DMS153 treated with DMSO at 0.1 percent for 48 hours (cell line): ENCODE data around the gene CD300LD.
"Not testable (repeated sequence)": the region's sequence is repeated elsewhere in the genome, so short reads cannot be mapped to it uniquely, and the experiment has no call there.

Source experiments
- DNase-seq: peaks from one replicate; lab custom pipeline; 2025; ENCODE audit not compliant: unreplicated experiment; lab: John Stamatoyannopoulos, UW

The CD300LD gene

DNA sequence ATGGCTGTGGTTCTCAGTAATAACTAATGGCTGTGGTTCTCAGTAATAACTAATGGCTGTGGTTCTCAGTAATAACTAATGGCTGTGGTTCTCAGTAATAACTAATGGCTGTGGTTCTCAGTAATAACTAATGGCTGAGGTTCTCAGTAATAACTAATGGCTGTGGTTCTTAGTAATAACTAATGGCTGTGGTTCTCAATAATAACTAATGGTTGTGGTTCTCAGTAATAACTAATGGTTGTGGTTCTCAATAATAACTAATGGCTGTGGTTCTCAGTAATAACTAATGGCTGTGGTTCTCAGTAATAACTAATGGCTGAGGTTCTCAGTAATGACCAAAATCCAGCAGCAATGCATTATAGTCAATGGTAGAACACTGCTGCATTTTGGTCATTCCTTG lies 18.4 kb downstream of the CD300LD start:
- not testable (repeated sequence) for DNase-seq

DNA sequence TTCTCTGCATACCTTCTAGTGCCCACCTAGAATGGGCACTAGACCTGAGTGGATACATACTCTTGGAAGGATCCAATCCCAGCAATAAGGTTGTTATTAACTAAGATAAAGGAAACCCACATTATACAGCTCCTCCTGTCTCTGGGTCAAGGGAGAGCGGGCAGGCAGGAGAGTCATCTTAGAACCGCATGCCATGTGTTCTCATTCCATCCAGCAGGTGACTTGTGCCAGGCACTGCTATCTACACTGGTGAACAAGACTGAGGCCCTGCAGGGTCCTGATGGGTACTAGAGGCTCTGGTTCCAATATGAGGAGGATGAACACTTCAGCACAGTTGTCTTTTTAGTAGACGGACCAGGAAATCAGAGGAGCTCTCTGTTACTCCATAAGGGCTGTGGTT lies 18.9 kb downstream of the CD300LD start:
- DNase-seq, result no peak

DNA sequence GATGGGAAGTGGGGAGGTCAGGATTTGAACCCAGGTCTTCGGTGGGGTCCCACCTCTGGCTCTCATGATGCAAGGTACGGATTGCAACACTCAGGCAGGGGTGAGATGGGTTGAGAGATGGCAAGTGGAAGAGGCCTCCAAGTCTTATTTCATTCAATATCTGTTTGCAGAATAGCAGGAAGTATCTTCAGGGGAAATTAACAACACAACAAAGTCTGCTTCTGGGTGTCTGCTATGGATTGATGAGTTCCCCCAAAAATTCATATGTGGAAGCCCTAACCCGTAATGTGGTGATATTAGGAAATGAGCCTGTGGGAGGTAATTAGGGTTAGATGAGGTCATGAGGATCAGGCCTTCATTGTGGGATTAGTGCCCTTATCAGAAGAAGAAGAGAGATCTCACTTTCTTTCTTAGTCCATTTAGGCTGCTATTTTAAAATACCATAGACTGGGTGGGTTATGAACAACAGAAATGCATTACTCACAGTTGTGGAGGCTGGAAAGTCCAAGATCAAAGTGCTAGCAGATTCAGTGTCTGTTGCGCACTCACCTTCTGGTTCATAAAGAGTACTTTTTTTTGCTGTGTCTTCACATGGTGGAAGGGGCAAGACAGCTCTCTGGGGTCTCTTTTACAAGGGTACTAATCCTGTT lies 20.3 kb downstream of the CD300LD start:
- no peak for DNase-seq

DNA sequence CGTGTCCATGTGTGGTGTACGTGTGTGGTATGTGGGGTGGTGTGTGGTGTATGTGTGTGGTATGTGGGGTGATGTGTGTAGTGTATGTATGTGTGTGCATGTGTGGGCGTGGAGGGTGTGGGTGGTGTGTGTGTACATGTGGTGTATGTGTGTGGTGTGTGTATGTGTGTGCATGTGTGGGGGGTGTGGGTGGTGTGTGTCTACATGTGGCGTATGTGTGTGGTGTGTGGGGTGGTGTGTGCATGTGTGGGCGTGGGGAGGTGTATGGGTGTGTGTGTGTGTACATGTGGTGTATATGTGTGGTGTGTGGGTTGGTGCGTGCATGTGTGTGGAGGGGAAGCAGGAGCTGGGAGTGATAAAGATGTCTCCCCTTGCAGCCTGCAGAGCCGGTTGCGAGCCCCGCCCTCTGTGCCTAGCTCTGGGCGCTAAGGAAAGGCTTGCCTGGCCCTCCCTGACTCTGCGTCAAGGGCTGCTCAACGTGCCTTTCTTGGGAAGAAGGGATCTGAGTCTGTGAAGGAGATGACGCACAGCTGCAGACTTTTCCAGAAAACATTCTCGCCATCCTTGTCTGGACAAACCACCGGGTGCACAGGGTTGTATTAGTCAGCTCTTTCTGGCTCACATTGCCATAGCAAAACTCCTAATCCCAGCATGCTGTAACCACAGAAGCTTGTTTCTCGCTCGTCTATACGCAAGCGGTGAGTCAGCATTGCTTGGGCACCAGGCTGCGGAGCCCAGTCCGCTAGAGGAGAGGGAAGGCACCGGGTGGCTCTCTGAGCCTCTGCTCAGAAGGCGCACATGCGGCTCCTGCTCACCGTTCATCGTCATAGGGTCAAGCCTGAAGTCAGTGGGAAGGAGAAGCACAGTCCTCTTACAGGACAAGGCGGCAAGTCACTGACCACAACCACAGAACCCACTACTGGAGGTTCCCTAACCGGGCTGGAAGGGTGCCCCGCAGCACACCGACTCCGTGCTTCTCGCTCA lies 22.8 kb downstream of the CD300LD start:
- DNase-seq, result no peak

DNA sequence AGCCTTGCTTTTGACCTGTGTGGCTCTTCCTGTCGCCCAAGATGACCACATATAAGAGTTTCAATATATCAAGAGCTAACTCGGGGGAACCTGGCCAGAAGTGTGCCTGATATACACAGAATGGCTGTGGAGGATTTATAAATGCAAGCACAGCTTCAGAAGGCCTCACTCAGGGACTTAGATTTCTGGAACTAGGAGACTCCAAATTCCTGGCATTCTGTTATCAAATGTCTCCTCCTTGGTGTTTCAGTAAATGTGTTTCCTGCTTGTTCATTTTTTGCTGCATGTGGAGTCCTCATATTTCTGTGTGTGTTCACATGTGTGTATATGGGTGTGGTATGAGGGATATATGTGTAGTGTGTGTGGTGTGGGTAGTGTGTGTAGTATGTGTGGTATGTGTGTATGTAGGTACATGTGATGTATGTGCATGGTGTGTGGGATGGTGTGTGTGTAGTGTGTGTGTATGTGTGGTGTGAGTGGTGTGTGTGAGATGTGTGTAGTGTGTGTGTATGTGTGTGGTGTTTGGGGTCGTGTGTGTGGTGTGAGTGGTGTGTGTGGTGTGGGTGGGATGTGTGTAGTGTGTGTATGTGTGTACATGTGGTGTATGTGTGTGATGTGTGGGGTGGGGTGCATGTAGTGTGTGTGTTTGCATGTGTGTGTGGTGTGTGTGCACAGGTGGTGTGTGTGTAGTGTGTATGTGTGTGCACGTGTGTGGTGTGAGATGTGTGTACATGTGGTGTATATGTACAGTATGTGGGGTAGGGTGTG lies 23.8 kb downstream of the CD300LD start:
- DNase-seq, result no peak

DNA sequence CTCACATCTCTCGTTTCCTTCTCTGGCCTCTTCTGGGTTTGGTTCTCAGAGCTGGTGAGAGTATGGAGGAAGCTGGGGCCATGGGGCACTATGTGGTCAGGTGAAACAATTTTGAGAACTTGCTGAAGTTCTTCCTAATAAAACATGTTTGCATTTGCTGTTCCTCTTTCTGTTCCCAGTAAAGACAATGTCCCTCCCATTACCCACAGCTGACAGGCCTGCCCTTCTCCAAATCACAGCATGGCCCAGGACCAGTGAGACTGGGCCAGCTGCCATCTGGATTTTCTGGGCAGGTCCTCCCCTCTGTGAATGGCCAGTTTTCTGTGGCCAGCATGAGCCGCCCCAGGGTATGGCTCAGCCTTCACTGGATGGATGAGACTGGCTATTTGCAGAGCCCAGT lies 24.7 kb downstream of the CD300LD start, which contains the start of gene CD300H:
Gene CD300H, minus strand, starts transcription at position 113 of the 400 bp plus-strand sequence.
- no peak for DNase-seq

DNA sequence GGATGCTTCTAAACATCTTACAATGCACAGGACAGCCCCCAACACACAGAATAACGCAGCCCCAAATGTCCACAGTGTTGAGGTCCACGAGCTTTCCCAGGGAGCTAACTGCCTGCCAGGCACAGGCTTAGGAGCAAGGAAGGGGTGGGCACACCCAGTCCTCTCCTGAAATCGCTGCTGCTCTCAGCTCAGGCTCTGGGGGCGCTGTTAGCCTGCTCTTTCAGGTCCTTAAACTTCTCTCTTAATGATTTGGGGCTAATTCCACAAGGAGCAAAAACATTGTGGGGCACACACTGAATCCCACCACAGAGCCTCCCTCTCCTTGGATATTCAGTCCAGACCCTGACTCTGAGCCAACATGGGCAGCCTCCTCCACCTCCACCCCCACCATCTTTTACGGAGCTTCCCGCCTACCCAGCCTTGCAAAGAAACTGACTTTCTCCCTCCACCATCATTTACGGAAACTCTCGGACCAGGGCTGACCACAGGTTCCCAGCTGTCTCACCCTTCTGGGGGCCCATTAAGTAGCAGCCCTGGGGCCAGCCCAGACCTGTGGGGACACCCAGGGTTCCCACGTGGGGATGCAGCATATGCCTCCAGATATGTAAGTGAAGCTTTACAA lies 25.8 kb downstream of the CD300LD start:
- no peak for DNase-seq

DNA sequence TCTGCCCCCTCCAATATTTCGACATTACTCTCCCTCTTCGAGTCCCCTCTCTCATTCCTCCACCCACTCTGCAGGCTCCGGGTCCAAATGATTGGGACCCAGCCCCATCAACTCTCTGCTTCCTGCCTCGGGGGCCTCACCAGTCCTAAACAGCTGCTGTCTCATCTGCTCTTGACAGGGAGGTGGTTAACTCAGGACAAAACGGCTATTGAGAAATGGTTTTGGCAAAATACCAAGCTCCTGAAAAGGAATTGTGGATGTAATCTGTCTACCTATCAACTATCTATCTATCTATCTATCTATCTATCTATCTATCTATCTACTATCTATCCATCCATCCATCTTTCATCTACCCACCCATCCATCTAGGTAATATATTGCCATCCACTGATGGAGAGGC lies 27.0 kb downstream of the CD300LD start:
- no peak for DNase-seq

DNA sequence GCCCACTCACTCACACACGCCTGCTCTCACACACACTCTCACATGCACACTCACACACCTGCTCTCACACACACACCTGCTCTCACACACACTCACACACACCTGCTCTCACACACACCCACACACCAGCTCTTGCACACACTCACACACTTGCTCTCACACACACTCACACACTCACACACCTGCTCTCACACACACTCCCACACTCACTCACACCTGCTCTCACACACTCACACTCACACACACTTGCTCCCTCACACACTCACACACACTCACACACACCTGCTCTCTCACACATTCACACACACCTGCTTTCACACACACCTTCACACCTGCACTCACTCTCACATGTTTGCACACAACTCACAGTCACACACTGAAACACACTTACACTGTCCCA lies 28.7 kb downstream of the CD300LD start:
- no peak for DNase-seq

DNA sequence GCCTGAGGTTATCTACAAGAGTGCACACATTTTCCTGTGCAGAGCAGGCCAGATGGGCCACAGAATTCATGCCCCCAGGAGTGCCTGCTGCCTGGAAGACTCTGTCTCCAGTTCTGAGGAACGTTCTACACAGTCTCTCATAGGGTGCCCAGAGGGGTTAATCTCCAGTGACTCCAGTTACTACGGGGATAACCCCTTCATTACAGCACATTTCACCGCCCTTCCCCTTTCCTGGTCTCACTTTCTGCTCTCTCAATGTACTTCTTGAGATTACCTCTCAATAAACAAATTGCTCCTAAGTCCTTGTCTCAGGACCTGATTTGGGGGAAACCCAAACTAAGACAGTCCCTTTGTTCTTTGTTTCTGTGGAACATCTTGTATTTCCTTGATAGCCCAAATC lies 30.5 kb downstream of the CD300LD start:
- no peak for DNase-seq

DNA sequence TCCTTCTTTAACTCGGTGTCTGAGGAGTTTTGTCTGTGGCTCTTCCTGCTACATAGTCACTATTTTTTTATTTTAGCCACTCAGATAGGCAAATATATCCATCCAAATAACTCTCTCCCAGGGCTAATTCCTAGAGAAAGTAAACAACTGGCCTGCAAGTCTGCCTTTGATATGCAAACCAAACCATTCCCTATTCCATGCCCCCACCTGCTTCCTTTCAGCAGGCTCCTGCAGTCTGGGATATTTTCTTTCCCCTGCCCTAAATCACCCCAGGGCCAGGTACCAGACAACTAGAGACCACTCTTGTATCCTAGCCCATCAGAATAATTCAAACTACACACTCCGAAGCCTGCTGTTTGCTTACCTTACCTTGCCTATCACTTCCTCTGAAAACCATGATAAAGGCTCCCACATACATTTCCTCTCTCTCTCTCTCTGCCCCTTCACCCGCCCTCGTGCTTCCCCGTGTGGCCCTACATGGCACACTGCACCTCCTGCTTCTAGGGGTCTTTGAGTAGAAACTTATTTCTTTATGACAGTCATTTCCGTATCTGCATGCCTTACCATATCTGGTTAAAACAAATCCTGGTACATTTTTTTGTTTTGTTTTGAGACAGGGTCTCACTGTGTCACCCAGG lies 33.1 kb downstream of the CD300LD start:
- DNase-seq, result no peak

DNA sequence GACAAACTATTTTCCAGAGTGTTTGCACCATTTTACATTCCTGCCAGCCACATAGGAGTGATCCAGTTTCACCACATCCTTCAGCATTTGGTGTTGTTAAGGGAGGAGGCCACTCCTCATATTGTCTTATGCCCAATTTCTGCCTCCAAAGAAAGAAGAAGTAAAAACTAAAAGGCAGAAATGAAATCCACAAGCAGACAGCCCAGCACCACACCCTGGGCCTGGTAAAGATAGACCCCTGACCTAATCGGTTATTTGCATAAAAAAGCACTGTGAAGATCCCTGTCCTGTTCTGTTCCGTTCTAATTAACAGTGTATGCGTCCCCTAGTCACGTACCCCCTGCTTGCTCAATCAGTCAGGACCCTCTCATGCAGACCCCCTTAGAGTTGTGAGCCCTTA lies 33.7 kb downstream of the CD300LD start:
- not testable (repeated sequence) for DNase-seq

DNA sequence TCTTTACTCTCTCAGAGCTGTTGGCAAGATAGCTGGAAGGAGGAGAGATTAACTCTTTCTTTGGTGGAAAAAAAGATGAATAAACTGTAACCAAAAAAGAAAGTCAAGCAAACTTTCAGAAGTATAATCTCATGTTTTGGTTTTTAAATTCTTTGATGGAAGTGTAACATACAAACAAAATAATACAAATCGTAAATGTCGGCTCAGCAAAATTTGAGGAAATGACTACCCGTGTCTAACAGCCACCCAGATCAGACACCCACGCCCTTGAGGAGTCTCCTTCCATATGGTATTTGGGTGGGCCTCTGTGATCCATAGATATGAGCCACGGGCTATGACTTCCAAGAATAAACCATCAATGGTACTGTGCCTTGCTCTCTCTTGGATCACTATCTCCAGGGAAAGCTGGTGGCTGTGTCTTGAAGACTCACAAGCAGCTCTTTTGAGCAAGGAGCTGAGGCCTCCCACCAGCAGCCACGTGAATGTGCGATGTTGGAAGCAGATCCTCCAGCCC lies 36.6 kb downstream of the CD300LD start:
- DNase-seq, result no peak

DNA sequence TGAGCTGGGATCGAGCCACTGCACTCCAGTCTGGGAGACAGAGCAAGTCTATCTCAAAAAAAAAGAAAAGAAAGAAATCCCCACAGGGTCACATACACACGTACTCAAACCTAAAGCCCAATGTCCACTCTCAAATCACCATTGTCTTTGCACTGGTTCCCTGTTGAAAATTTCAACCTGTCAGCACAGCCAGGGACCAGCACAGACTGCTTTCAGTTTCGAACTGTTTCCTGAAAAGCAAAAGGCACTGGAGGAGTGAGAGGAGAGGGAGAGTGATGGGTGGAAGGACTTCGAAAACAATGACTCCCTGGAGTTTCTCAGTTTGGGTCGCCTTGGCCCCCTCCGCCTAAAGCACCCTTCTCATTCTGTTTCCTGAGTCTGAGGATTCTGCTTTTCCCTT lies 37.2 kb downstream of the CD300LD start:
- no peak for DNase-seq

DNA sequence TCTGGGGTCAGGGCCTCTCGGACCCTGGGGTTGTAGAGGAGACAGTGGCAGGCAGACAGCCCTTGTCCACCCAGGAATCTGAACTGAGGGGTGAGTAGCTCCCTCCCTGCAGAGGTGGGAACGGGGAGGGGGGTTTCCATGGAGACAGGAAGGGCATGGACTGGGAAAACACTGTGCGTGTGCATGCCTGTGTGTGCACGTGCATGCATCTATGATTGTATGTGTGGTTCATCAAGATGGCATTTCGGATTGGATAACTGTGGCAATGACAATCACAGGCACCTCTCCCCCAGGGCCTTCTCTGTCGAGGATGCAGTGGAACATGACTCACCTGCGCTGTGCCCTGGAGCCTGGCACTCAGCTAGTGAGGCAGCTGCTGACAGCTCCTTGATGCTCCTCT lies 40.0 kb downstream of the CD300LD start:
- no peak for DNase-seq

DNA sequence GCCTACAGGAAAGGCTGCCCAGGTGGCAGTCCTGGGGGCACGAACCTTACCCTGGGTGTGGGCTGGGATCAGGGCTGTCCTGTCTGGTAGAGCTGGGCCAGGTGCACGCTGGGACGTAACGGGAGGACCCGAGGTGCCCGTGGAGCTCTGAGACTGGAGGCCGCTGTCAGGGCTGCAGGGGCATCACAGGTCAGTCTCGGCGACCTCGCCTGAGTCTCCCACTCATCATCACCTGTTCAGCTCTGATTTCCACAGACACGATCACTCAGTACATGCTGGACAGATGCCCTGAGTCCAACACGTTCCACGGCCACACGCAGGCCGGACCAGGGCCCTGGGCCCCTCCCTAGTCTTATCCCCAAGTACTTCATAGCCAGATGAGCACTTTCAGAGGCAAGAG lies 41.5 kb downstream of the CD300LD start:
- DNase-seq, result no peak

DNA sequence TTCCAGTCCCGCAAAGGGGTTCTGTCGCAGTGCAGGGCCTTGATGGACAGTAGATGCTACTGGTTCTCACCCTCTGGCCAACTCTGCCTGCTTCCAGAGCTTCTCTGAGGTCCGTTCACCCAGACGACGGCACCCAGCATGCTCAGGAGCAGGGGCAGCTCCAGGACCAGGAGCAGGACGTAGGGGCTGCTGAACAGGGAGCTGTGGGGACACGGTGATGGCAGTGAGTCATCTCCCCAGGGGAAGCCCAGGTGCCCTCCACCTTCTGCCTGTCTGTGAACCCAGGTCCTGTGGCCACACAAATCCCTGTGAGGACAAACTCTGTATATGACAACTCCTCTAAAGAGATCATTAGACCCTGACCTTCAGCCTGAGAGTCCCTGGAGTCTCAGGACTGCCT lies 42.7 kb downstream of the CD300LD start:
- no peak for DNase-seq

DNA sequence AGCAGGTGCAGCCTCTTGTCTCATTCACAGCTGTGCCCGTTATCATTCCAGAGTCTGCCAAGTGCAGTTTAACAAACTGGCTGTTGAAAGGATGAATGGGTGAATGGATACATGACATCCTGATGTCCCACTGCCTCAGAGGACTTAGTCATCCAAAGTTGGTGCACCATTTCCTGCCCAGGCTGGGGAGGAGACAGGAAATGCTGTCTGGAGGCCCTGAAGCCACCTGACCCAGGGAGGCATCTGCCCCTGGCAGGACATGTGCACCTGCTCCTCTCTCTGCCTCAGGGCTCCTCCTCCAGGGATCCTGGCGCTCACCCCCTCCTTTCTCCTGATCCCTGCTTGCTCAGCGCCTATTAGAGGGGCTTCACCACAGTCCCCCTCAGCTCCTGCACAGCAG lies 44.3 kb downstream of the CD300LD start:
- no peak for DNase-seq

DNA sequence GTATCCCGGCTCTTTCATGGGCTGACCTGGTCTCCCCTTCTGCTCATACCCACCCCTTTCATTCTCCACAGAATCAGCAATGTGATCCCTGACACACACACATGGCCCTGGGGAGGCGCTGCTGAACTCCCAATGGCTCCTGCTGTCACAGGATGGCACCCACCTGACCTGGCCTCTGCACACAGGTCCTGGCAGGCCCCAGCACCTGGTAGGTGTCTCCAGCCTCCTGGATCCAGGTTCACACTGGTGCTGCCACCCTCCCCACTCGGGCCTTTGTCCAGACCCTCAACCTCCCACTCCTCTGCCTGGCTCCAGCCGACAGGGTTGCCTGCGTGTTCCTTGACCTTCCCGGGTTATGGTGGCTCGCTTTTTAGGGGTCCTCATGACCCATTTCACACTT lies 44.8 kb downstream of the CD300LD start:
- DNase-seq, result no peak

DNA sequence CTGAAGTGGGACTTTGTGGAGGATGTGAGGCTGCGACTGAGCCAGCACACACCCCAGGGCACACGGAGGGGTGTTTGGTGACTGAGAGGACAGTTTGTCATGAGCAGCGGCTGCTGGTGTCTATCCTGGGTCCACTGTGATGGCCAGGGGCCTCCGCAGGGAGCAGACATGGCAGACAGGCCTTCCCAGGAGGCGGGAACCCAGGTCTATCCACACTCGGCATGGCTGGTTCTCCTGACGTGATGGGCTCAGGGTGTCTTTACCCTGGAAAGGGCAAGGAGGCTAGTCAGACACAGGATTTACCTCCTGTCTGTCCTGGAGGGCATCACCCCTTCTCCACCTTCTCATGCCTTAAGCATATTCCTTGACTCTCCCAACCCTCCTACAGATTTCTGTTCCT lies 45.5 kb downstream of the CD300LD start:
- DNase-seq, result no peak
